GM21717 (cell line): ENCODE measurements around the gene APOL1.
"Not testable (repeated sequence)": the region's sequence is repeated elsewhere in the genome, so short reads cannot be mapped to it uniquely, and the experiment has no call there.

Experiments
- ATAC-seq: cut with Tn5 transposase; IDR thresholded peaks from one replicate; pipeline ENCODE4 v1.9.1; 2021; ENCODE audit warnings: mild to moderate bottlenecking, moderate library complexity; ENCODE audit not compliant: unreplicated experiment

APOL1 gene

GRCh38 chr22:36263886-36264664 is 11.1 kb downstream of the APOL1 start:
- ATAC-seq, result not testable (repeated sequence)

- no peak for ATAC-seq
Measured at GRCh38 chr22:36267058-36267457, 14.1 kb downstream of the APOL1 start.

- no peak for ATAC-seq
Measured at GRCh38 chr22:36267896-36268485, 15.1 kb downstream of the APOL1 start.

GRCh38 chr22:36271231-36271630 is 18.3 kb downstream of the APOL1 start:
- ATAC-seq, result not testable (repeated sequence)

GRCh38 chr22:36271951-36272350 is 19.0 kb downstream of the APOL1 start:
- not testable (repeated sequence) for ATAC-seq

- no peak for ATAC-seq
Measured at GRCh38 chr22:36274531-36274930, 21.6 kb downstream of the APOL1 start.

GRCh38 chr22:36277482-36278291 is 24.8 kb downstream of the APOL1 start:
- ATAC-seq, result no peak

- ATAC-seq, result no peak
Measured at GRCh38 chr22:36279219-36279666, 26.3 kb downstream of the APOL1 start.

- no peak for ATAC-seq
Measured at GRCh38 chr22:36280379-36280778, 27.4 kb downstream of the APOL1 start.

- no peak for ATAC-seq
Measured at GRCh38 chr22:36281781-36282327, 28.9 kb downstream of the APOL1 start.

- ATAC-seq, result no peak
Measured at GRCh38 chr22:36282328-36282831, 29.4 kb downstream of the APOL1 start.

GRCh38 chr22:36284171-36284571 is 31.2 kb downstream of the APOL1 start:
- no peak for ATAC-seq

GRCh38 chr22:36285017-36285416 is 32.1 kb downstream of the APOL1 start:
- no peak for ATAC-seq

- ATAC-seq, result no peak
Measured at GRCh38 chr22:36285545-36285944, 32.6 kb downstream of the APOL1 start.

GRCh38 chr22:36286096-36286957 is 33.4 kb downstream of the APOL1 start:
- ATAC-seq, result no peak

- no peak for ATAC-seq
Measured at GRCh38 chr22:36287881-36288515, 35.1 kb downstream of the APOL1 start.

- no peak for ATAC-seq
Measured at GRCh38 chr22:36288571-36289405, 35.9 kb downstream of the APOL1 start.

GRCh38 chr22:36289406-36289870 is 36.5 kb downstream of the APOL1 start:
- ATAC-seq, result no peak

- ATAC-seq, result not testable (repeated sequence)
Measured at GRCh38 chr22:36289948-36290371, 37.0 kb downstream of the APOL1 start.
